CD4-positive, alpha-beta T cell treated with Interferon alpha-2 for 1 hour (primary cell): ENCODE results near the gene SCIN.
"Not testable (repeated sequence)": the region's sequence is repeated elsewhere in the genome, so short reads cannot be mapped to it uniquely, and the experiment has no call there.

ENCODE experiments used
- DNase-seq, 2 donors: peaks; one replicate each; pipeline ENCODE4 v3.0.0-alpha.2; 2020 to 2022

Gene SCIN

GRCh38 chr7:12650080-12650479 lies 79.6 kb downstream of the SCIN start:
- no peak for DNase-seq

DNA sequence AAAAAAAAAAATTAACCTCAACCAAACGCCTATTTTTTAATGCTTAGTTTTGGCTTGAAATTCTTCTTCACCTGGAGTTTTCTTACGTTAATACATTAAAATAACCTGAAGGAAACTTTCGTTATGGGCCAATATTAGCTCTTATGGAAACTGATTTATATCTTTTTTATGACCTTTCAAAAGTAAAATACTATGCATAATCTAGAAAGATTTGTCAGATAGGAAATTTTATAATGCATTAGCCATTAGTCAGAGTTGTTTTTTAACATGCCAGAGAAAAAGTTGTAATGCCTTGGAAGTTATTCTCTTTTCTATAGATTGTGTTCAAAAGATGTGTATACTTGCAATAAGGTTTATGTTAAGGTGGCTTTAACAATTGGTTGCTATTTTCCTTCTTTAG lies 82.6 kb downstream of the SCIN start:
- no peak for DNase-seq

DNA sequence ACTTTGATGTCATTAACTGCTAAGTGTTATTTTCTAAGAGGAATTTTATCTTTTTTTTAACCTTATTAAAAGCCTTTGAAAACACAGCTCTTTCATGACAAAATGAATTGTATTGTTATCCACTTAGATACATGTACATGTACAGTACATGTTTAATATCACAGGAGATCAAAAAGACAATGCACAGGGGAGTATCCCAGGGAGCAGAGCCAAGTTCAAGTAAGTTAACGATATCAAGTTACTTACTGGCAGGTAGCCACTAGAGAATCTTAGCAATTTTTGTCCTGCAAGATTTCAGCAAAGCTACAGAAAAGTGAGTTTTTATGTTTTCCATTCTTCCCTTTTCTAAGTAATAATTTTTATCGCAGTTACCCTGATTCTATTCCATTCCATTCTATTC lies 83.0 kb downstream of the SCIN start:
- DNase-seq: no peak

- DNase-seq: no peak
Measured at GRCh38 chr7:12655161-12655560, 84.6 kb downstream of the SCIN start.

- not testable (repeated sequence) for DNase-seq
Measured at GRCh38 chr7:12660423-12660822, 89.9 kb downstream of the SCIN start.

- DNase-seq: not testable (repeated sequence)
Measured at GRCh38 chr7:12660986-12661385, 90.5 kb downstream of the SCIN start.

GRCh38 chr7:12661581-12661980 lies 91.1 kb downstream of the SCIN start:
- DNase-seq: no peak

GRCh38 chr7:12670000-12670729 lies 99.6 kb downstream of the SCIN start:
- DNase-seq: no peak

DNA sequence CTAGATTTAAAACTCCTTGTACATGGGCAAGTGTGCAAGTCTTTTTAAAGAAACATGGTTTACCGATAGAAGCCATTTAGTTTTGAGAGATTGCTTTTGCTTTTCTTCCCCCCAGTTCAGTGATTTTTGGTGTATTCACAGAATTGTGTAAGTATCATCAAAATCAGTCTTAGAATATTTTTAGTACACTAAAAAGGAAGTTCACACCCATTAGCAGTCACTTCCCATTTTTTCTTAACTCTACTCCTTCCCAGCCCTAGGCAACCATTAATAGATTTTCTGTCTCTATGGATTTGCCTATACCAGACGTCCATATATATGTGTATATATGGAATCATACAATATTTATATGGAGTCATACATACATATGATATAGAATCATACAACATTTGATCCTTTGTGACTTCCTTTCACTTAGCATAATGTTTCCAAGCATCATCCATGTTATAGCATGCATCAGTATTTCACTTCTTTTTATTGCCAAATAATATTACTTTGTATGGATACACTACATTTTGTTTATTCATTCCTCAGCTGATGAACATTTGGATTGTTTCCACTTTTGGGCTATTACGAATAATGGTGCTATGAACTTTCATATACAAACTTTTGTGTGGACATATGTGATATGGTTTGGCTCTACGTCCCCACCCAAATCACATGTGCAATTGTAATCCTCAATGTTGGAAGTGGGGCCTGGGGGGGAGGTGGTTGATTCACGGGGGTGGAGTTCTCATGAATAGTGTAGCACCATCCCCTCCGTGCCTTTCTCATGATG lies 100.4 kb downstream of the SCIN start:
- DNase-seq: no peak

DNA sequence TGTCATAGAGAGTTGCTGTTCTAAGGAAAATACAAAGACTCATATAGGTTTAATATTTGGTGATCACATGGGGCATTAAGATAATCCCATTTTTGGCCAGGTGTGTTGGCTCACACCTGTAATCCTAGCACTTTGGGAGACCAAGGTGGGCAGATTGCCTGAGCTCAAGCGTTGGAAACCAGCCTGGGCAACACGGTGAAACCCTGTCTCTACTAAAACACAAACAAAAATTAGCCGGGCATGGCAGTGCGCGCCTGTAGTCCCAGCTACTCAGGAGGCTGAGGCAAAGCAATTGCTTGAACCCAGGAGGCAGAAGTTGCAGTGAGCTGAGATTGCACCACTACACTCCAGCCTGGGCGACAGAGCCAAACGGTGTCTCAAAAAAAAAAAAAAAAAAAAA lies 102.9 kb downstream of the SCIN start:
- not testable (repeated sequence) for DNase-seq

DNA sequence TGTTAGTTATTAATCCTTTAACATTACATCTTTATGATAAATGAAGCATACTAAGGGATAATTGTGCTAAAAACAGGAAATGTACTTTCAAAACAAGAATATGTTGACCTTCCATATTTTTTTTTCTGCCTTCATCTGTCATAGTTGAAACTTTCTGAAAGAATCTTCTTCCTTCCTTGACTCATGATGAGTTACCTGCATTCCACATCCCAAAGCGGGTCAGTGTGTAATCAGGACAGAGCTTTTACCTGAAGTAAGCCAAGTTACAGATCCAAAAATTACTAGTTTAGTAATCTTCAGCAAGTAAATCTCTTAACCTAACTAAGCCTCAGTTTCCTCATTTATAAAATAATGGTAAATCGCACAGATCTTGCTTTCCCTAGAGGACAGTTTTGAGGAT lies 103.5 kb downstream of the SCIN start:
- no peak for DNase-seq

DNA sequence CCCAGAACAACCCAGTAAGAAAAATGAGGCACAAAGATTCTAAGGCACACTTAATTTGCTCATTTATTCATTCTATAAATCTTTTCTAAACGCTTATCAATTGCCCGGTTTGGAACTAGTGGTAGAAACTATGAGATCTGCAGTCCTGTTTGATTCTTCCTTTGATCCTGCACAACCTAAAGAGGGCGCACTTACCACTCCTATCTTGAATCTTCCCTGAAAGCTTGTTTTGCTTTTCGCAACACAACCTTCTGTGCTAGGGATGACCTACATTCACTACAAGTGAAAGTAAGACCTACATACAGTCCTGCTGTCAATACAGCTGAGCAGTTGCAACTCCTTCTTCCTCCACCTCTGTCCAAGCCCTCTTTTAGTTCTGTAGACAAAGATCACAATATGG lies 104.3 kb downstream of the SCIN start:
- DNase-seq: peak; percentile 50 to 79

DNA sequence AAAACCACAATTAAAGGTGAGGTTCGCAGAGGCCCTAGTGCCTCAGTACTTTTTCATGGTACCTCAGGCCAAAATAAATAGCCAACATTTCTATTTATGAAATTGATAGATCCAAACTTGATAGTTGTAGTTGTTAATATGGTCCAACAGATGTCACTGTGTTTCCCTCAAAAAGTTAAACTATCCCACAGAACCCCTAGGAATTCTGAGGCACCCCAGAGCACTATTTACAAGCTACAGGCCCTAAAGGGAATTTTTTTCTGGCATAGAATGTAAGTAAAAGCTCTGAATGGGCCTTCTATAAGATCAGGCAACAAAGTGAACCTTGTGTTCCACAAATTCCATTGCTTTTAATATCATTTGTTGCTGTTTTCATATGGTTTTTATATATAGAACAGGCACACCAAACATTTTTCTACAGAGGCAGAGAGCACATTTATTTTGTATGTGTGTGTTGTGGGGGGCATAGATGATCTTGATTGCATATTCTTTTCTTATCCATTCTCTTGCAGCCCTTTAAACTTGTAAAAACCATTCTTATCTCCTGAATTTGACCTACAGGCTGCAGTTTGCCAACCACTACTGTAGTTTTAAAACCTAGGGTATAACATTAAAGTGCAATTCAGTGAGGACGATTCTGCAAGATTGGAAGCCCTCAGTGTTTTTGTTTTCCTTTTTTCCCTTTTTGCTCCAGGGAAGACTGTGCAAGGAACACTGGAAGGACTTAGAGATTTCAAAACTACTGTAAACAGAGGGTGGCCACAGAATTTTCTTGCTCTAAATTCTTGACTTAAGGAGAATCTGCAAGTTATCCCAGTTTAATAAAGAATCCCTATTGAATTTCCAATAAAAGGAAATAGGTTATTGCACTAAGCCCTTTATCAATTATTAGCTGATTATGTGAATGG lies 113.4 kb downstream of the SCIN start:
- DNase-seq: peak in 1 of 2 donors; percentile 11

GRCh38 chr7:12684733-12685132 lies 114.2 kb downstream of the SCIN start:
- DNase-seq: peak; percentile 12 to 24

GRCh38 chr7:12685550-12685949 lies 115.0 kb downstream of the SCIN start:
- peak; percentile 56 to 60 for DNase-seq

GRCh38 chr7:12686234-12686890 lies 115.8 kb downstream of the SCIN start:
- peak; percentile 98 to 99 for DNase-seq

DNA sequence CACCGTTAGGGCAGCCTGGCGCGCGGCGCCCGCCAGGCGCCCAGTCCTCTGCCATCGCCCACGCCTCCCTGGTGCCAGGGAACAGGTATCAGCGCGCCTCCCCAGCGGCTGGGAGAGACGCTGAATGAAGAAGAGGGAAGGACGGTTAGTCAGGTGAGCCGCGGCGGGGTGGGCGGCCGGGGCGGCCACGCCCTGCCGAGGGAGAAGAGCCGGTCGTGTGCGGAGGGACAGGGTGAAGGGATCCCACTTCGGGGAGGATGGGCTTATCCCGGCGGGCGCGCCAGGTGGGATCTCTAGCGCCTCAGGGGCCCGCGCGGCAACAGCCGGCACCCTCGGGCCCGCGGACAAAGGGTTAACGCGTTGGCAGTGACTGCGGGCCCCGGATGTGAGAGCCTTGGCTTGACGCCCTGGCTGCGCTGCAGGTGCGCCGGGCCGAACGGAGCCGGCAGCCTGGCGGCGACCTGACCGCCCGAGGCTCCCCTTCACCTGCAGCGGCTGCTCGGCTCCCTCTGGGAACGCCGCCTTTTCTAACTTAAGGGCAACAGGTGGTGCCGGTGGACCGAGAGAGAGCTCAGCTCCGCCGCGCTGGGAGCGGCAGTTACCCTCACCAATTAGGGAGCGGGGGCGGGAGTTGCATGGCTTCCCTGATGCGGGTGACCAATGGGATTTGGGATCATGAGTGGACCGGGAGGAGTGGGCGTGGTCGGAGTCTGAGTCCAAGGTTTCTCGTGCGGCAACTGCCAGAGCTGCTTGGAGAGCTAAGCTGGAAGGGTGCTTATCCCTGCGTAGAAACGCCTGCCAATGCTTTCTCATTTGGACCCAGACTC lies 116.6 kb downstream of the SCIN start, which contains the start of gene ARL4A:
ARL4A (plus strand) TSS at position 743 of the 827 bp plus-strand sequence. CDS start 622 bp downstream, outside the sequence.
- DNase-seq: peak; percentile 91 to 92

DNA sequence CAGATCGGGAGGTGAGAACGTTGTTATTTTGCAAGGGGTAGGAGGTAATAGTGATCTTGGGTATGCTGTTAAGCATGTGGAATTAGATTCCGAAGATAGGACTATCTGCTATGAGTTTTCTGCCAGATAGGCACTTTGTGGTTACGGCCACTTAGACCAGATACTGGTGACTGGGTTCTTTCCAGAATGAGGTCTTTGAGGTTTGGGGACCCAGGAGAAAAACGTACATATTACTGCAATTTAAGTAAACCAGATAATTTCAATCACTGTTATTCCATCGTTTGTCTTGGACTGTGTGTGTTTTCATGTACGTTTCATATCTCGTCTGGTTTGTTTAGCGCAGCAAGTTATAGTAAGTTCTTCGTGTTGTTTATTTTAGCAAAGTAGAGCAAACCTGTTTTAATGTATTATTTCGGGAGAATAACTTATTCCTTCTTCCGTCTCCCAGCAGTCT lies 117.2 kb downstream of the SCIN start:
- no peak for DNase-seq

DNA sequence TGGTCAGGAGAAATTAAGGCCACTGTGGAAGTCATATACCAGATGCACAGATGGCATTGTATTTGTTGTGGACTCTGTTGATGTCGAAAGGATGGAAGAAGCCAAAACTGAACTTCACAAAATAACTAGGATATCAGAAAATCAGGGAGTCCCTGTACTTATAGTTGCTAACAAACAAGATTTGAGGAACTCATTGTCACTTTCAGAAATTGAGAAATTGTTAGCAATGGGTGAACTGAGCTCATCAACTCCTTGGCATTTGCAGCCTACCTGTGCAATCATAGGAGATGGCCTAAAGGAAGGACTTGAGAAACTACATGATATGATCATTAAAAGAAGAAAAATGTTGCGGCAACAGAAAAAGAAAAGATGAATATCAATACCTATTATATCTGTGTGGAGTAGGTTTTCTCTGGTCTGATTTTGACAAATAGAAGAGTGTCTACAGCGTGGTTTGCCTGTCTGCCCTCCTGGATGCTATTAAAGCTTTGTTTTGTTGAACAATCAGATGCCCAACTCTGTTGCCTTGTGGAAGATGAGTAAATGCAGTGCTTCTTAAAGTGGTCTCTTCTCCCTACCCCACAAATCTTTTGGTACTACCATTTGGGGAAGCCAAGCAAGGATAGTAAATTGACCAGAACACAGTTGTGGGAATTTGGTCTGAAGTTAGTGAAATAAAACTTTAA lies 118.1 kb downstream of the SCIN start:
- not testable (repeated sequence) for DNase-seq

DNA sequence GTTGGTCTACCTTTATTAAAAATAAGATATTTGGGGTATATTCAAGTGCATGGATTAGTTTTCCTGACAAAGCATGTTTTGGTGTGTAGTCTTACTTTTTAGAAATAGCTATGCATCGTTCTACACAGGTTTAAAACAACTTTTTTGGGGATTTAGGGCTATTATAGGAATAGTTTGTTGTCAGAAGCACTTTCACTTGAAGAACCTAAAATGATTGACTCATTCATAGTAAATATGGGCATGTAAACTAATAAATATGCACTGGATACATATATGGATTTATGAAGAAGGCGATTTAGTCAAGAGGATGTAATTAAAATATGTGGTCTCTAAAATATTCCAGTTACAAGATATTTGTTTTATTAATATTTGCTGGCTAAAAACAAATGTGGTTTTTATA lies 118.9 kb downstream of the SCIN start:
- DNase-seq: no peak
